GM06990 (cell line): Measurements from ENCODE around the gene FOS.
A peak's percentile ranks its signal among the peaks of the same experiment; 100 is the strongest.

ENCODE experiments used
- DNase-seq: peaks from one replicate; pipeline ENCODE4 v3.0.0-alpha.2; 2011; ENCODE audit not compliant: insufficient read length; ENCODE audit errors: extremely low read depth
- H3K27me3 ChIP-seq: replicated peaks from 2 replicates; pipeline ENCODE4 v1.6.0; 2011; ENCODE audit warnings: low read length; ENCODE audit not compliant: control insufficient read depth, insufficient read depth
- H3K36me3 ChIP-seq: 2 replicates; pipeline ENCODE4 v1.5.1; 2011; ENCODE audit warnings: low read length; ENCODE audit not compliant: control insufficient read depth, insufficient read depth
- H3K4me3 ChIP-seq: replicated peaks from 2 replicates; pipeline ENCODE4 v1.5.1; 2011; ENCODE audit warnings: low read depth, mild to moderate bottlenecking, control low read depth, low read length
- TF ChIP-seq, protein P1 (sequence below): IDR thresholded peaks from 2 replicates; pipeline ENCODE4 v1.5.1; 2011; ENCODE audit warnings: low read length, control low read depth, mild to moderate bottlenecking, inconsistent platforms; ENCODE audit not compliant: insufficient read depth, poor library complexity, severe bottlenecking

Gene FOS

DNA sequence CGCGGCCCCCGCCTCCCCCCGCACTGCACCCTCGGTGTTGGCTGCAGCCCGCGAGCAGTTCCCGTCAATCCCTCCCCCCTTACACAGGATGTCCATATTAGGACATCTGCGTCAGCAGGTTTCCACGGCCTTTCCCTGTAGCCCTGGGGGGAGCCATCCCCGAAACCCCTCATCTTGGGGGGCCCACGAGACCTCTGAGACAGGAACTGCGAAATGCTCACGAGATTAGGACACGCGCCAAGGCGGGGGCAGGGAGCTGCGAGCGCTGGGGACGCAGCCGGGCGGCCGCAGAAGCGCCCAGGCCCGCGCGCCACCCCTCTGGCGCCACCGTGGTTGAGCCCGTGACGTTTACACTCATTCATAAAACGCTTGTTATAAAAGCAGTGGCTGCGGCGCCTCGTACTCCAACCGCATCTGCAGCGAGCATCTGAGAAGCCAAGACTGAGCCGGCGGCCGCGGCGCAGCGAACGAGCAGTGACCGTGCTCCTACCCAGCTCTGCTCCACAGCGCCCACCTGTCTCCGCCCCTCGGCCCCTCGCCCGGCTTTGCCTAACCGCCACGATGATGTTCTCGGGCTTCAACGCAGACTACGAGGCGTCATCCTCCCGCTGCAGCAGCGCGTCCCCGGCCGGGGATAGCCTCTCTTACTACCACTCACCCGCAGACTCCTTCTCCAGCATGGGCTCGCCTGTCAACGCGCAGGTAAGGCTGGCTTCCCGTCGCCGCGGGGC lies at the start of gene FOS:
Gene FOS (plus strand): TSS at position 407 of the 731 bp plus-strand sequence. CDS start 155 bp downstream, at position 562.
- peaks cover 9% of the 10 kb centered on the region for H3K27me3 ChIP-seq
- TF ChIP-seq, protein P1, sequence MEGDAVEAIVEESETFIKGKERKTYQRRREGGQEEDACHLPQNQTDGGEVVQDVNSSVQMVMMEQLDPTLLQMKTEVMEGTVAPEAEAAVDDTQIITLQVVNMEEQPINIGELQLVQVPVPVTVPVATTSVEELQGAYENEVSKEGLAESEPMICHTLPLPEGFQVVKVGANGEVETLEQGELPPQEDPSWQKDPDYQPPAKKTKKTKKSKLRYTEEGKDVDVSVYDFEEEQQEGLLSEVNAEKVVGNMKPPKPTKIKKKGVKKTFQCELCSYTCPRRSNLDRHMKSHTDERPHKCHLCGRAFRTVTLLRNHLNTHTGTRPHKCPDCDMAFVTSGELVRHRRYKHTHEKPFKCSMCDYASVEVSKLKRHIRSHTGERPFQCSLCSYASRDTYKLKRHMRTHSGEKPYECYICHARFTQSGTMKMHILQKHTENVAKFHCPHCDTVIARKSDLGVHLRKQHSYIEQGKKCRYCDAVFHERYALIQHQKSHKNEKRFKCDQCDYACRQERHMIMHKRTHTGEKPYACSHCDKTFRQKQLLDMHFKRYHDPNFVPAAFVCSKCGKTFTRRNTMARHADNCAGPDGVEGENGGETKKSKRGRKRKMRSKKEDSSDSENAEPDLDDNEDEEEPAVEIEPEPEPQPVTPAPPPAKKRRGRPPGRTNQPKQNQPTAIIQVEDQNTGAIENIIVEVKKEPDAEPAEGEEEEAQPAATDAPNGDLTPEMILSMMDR = no peak
- peak within 1 kb of the TSS; percentile 62 for H3K4me3 ChIP-seq
- H3K36me3 ChIP-seq = no peaks in the 10 kb centered on the region
- peak; percentile 88 for DNase-seq

DNA sequence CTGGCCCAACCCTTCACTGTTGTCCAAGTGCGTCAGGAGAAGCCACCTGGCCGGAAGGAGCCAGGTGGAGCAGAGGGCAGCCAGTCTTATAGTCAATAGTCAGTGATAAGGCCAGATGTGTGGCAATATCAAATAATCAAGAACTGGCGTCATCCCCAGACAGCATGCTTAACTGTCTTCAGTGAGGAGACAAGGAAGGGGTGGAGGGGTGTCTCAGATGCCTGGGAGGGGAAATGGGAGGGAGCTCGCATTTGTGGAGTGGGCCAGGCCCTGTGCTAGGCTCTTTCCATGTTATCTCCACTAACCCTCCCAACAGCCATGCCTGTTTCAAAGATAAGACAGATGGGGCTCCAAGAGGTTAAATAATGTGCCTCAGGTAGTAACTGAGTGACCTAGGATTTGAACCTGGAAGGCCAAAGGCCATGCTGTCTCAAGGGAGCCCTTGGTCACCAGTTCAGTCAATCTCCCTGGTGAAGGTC lies 48.9 kb upstream of the FOS start:
- TF ChIP-seq, protein P1 = no peak
- no peak for DNase-seq
- Histone ChIP-seq H3K36me3 (no peaks in the 10 kb centered on the region), H3K4me3 (no peak overlapping the region), H3K27me3 (no peaks in the 10 kb centered on the region)

DNA sequence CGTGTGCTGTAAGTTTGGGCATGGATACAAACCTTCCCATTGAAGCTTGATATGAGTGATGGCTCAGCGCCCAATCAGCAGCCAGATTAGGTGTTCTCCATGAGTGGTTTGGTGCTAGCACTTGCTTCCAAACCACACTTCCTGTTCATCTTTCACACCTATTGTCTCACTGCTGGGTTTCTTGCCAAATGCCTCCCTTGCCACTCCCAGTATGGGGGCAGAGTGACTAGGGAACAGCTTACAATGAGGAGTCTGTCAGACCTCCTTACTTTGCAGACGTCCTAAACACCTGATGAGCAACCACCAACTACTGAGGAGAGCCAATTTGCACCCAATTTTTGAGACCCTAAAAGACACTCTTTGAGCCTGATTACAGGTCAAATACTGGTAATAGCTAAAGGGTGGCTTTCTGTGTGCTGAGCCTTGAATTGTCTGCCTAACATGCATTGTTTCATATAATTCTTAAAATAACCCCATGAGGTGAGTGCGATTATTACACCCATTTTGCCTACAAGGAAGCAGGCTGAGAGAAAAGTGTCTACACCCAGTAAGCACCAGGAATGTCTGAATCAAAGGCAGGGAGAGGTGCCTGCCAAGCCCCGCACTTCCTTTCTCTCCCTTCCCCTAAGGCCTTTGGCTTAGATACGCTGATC lies 48.4 kb upstream of the FOS start:
- TF ChIP-seq, protein P1 = no peak
- DNase-seq = peak; percentile 65
- H3K4me3 ChIP-seq = no peak overlapping the region
- no peaks in the 10 kb centered on the region for H3K36me3 ChIP-seq
- H3K27me3 ChIP-seq = no peaks in the 10 kb centered on the region

DNA sequence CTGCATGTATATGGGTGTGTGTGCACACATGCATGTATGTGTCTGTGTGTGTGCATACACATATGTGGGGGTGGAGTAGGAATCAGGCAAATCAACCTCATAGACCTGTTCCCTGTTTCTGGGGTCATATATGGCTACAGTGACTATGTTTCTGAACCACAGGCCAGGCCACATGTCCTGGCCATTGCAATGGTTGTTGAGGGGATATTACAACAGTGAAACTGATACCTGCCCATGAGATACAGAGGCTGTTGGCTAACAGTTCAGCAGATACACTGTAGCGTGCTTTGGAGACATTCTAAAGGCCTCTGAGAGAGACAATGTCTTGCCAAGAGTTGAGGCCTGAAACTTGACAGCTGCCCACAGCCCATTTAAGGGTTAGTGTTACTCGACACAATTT lies 47.3 kb upstream of the FOS start:
- no peaks in the 10 kb centered on the region for H3K27me3 ChIP-seq
- no peaks in the 10 kb centered on the region for H3K36me3 ChIP-seq
- no peak overlapping the region for H3K4me3 ChIP-seq
- TF ChIP-seq, protein P1 = no peak
- no peak for DNase-seq

DNA sequence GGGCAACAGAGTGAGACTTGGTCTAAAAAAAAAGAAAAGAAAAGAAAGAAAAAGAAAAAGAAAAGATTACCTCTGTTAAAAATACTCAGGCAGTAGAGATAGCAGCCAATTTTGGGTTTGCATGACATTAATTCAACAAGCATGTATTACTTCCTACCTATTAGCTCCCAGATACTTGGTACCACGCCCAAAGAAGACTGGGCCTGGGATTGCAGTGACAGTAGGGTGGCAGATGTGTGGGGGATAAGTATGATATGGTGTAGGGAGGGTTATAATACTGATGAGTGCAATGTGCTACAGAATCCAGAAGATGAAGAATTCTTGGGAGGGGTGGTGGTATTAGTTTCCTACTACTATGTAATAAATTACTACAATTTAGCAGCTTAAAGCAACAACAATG lies 46.4 kb upstream of the FOS start:
- H3K27me3 ChIP-seq = no peaks in the 10 kb centered on the region

More for the DNA sequence above, 46.4 kb upstream of the FOS start:
- TF ChIP-seq, protein P1 = no peak
- H3K4me3 ChIP-seq = no peak overlapping the region
- no peak for DNase-seq
- no peaks in the 10 kb centered on the region for H3K36me3 ChIP-seq
